Lung (tissue), 12 donors: ENCODE measurements around the gene LYZL2. TPM values are rescaled to one million over a fixed set of nuclear protein-coding genes. Genes with fewer than 3 reads are reported as not detected.
A peak's percentile ranks its signal among the peaks of the same experiment; 100 is the strongest.

Experiments
- ATAC-seq: fragments of 200-7000 bp; cut with Tn5 transposase; one replicate; pipeline ENCODE4 v1.9.1; 2020; ENCODE audit warnings: moderate number of reproducible peaks; ENCODE audit not compliant: insufficient read depth, low FRiP score
- DNase-seq, 3 donors: peaks; one replicate each; pipeline ENCODE4 v3.0.0-alpha.2; 2013 to 2017
- H3K27ac ChIP-seq, 2 donors: one replicate each; pipeline ENCODE4 v1.5.1; 2013; ENCODE audit warnings: mild to moderate bottlenecking in 2 of 2, moderate library complexity in 2 of 2, control low read depth in 1 of 2, inconsistent platforms in 1 of 2, low read depth in 1 of 2, low read length in 1 of 2
- H3K27me3 ChIP-seq, 3 donors: one replicate each; pipeline ENCODE4 v1.5.1; 2013; ENCODE audit warnings: low read length in 2 of 3; ENCODE audit not compliant: control insufficient read depth in 3 of 3, insufficient read depth in 3 of 3
- H3K36me3 ChIP-seq, 4 donors: one replicate each; pipeline ENCODE4 v1.5.1; 2013; ENCODE audit warnings: low read length in 4 of 4, mild to moderate bottlenecking in 1 of 4, moderate library complexity in 1 of 4; ENCODE audit not compliant: control insufficient read depth in 4 of 4, insufficient read depth in 4 of 4
- H3K4me1 ChIP-seq, 5 donors: one replicate each; pipeline ENCODE4 v1.5.1; 2013; ENCODE audit warnings: low read length in 5 of 5, mild to moderate bottlenecking in 2 of 5, moderate library complexity in 1 of 5; ENCODE audit not compliant: control insufficient read depth in 5 of 5, insufficient read depth in 5 of 5
- H3K4me3 ChIP-seq: one replicate; pipeline ENCODE4 v1.5.1; 2013; ENCODE audit warnings: mild to moderate bottlenecking, control low read depth, moderate library complexity
- H3K9ac ChIP-seq, 2 donors: one replicate each; pipeline ENCODE4 v1.5.1; 2013; ENCODE audit warnings: low read length in 2 of 2, control low read depth in 1 of 2; ENCODE audit not compliant: insufficient read depth in 1 of 2
- H3K9me3 ChIP-seq, 4 donors: one replicate each; pipeline ENCODE4 v1.5.1; 2013; ENCODE audit warnings: low read length in 3 of 4, mild to moderate bottlenecking in 1 of 4, moderate library complexity in 1 of 4; ENCODE audit not compliant: control insufficient read depth in 4 of 4, insufficient read depth in 3 of 4
- CTCF ChIP-seq: IDR thresholded peaks from 2 replicates; pipeline ENCODE4 v1.5.1; 2012; ENCODE audit warnings: mild to moderate bottlenecking; ENCODE audit errors: control extremely low read depth, extremely low read depth
- WGBS, 2 donors: extraction: QIAGEN DNeasy Blood & Tissue Kit; methylation state at CpG; one replicate each; pipeline ENCODE4 v1.1.7; 2013; 5-methylcytosine and 5-hydroxymethylcytosine counted together
- polyA plus RNA-seq, 2 donors: library from polyadenylated mRNA; stranded (reverse); fragments of 200-250 nt; gene quantifications; one replicate each; pipeline ENCODE4 v1.2.1, GENCODE V29; 2013
- total RNA-seq, 2 donors: library from RNA; depleted of rRNA in 1 of 2; stranded (reverse); fragments of >200 nt in 1 of 2; gene quantifications; one replicate each; pipeline ENCODE4 v1.2.1, GENCODE V29; 2014 to 2021
- donor health status: control.
- donor health status: control.
- donor health status: Bipolar disorder and iron deficiency.
- donor health status: healthy.
- donor health status: DM: yes; HTN: yes; CAD: no.

The LYZL2 gene
- total and polyA plus RNA-seq, 4 donors, result not detected

- DNase-seq (peak; percentile 53 to 82 (median 59)), ATAC-seq (peak; percentile 87)
- Histone ChIP-seq H3K9ac (peak overlapping the region; percentile 44 to 75), H3K27me3 (no peaks in the 10 kb centered on the region), H3K36me3 (no peaks in the 10 kb centered on the region), H3K4me1 (peaks cover 0 to 10% (median 6%) of the 10 kb centered on the region in 5 donors), H3K9me3 (no peaks in the 10 kb centered on the region), H3K4me3 (no peak overlapping the region), H3K27ac (peak overlapping the region; percentile 68 to 87)
- 16 to 22% methylated on average over 15 of the region's 15 CpGs for WGBS, 2 donors
- TF ChIP-seq CTCF, result no peak
These were observed 45.7 kb downstream of the LYZL2 start for GRCh38 chr10:30583778-30584415.

- peak; percentile 27 to 56 (median 41) for DNase-seq
These were observed 47.7 kb downstream of the LYZL2 start for GRCh38 chr10:30581779-30582380.

DNA sequence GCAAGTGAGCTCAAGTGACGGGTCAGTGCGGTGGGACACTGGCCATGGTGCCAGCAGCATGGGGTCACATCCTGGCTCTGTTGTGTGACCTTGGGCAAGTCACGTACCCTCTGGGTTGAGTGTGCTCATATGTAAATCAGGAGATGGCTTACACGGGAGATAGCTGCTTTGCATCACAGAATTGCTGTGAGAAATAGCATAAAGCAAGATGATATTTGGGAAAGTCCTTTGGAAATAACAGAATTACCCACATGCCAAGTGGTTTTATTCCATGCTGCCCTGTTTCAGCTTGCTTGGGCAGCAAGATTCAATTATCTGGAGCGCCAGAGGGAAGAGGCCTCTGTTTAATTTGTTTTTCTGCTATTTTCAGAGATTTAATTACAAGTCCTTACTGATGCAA lies 48.9 kb downstream of the LYZL2 start:
- no peak for TF ChIP-seq CTCF
- 92% methylated on average over 5 of the region's 5 CpGs for WGBS, 2 donors
- H3K27ac ChIP-seq, result no peak overlapping the region
- no peak overlapping the region for H3K9ac ChIP-seq
- H3K4me1 ChIP-seq, result peaks cover 0 to 9% (median 6%) of the 10 kb centered on the region in 5 donors
- no peaks in the 10 kb centered on the region for H3K27me3 ChIP-seq
- no peaks in the 10 kb centered on the region for H3K36me3 ChIP-seq
- ATAC-seq (no peak), DNase-seq (no peak)
- H3K4me3 ChIP-seq, result no peak overlapping the region
- no peaks in the 10 kb centered on the region for H3K9me3 ChIP-seq

More at GRCh38 chr10:30581779-30582380, 47.7 kb downstream of the LYZL2 start:
- Histone ChIP-seq H3K9me3 (no peaks in the 10 kb centered on the region), H3K4me1 (peaks cover 0 to 9% (median 6%) of the 10 kb centered on the region in 5 donors), H3K36me3 (no peaks in the 10 kb centered on the region), H3K9ac (no peak overlapping the region), H3K27me3 (no peaks in the 10 kb centered on the region), H3K4me3 (no peak overlapping the region), H3K27ac (no peak overlapping the region)
- peak; percentile 30 for TF ChIP-seq CTCF
- 42 to 44% methylated on average over 3 of the region's 3 CpGs for WGBS, 2 donors
- no peak for ATAC-seq
